HG03439 (cell line): ENCODE data around the gene IPCEF1.

Experiments used
- ATAC-seq: cut with Tn5 transposase; IDR thresholded peaks from one replicate; pipeline ENCODE4 v1.9.1; 2021; ENCODE audit warnings: mild to moderate bottlenecking, moderate library complexity; ENCODE audit not compliant: unreplicated experiment

Gene IPCEF1

GRCh38 chr6:154122195-154122925, 234.2 kb downstream of the IPCEF1 start:
- ATAC-seq = no peak

DNA sequence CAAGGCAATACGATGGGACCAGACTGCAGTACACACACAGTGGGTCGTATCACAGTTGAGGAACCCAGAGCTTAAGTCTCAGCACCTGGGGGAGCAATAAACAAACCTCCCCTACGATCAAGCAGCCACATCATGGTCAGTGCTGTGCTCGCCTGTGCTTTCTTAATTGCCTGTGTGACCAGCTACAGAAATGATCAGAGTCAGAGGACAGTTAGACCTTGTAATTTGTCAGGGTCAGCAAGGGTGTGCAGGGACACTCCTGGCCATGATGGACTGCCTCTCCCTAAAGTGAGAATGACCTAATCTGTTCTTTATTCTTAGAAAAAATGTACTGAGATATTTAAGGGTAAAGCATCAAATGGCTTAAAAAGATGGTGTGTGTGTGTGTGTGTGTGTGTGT, 239.1 kb downstream of the IPCEF1 start:
- no peak for ATAC-seq

GRCh38 chr6:154113392-154113791, 243.2 kb downstream of the IPCEF1 start:
- no peak for ATAC-seq

GRCh38 chr6:154112181-154112809, 244.3 kb downstream of the IPCEF1 start:
- no peak for ATAC-seq

- ATAC-seq = no peak
Observed at GRCh38 chr6:154111025-154111424, 245.6 kb downstream of the IPCEF1 start.

- no peak for ATAC-seq
Observed at GRCh38 chr6:154106251-154106650, 250.4 kb downstream of the IPCEF1 start.
